K562 (cell line): ENCODE results near the gene DGAT2. TPM values are rescaled to one million over a fixed set of nuclear protein-coding genes. Genes with fewer than 3 reads are reported as not detected.

ENCODE experiments used
- ATAC-seq: fragments of 200-7000 bp; cut with Tn5 transposase; 3 replicates; pipeline ENCODE4 v1.9.1; 2020; ENCODE audit warnings: moderate library complexity
- BruUV-seq: library from RNA; stranded (reverse); fragments of 400-500 nt; replicated peaks from 2 replicates; lab custom pipeline; 2021; lab: Mats Ljungman, UMichigan
- CTCF ChIA-PET: fragments of 300-600 bp; formaldehyde crosslinking; extraction: SDS; loops from one replicate; lab custom pipeline; 2021; ENCODE audit warnings: low intra/inter-chr PET ratio; lab: Yijun Ruan, JAX
- POLR2A ChIA-PET: fragments of 300-600, 350-650 bp; sonication (Branson Sonifier 250); formaldehyde crosslinking; extraction: SDS; loops from one replicate; lab custom pipeline; 2021; ENCODE audit warnings: antibody characterized with exemption, inconsistent platforms; lab: Yijun Ruan, JAX
- DNase-seq, 4 experiments: peaks; one replicate each; pipeline versions ENCODE4 v3.0.0 to v3.0.0-alpha.2; 2011 to 2018; ENCODE audit warnings: low spot score in 3 of 4, mixed read lengths in 3 of 4; ENCODE audit errors: extremely low read depth in 1 of 4
- FAIRE-seq: peaks from 2 replicates; lab custom pipeline; 2011; peaks lifted over from hg19 to GRCh38; lab: Jason Lieb, UNC
- H2AFZ ChIP-seq: 2 replicates; pipeline ENCODE4 v1.6.0; 2011; ENCODE audit warnings: low read depth, low read length, control low read depth, inconsistent platforms
- H3K27ac ChIP-seq: fragments of 200-600 bp; 3 replicates; pipeline ENCODE4 v1.8.0; 2011; ENCODE audit warnings: low read depth, mild to moderate bottlenecking, control low read depth, inconsistent platforms, low read length, moderate library complexity, mixed read lengths; ENCODE audit errors: extremely low read depth
- H3K27me3 ChIP-seq, 2 experiments: fragments of 300-600 bp in 1 of 2; 2 replicates in 1 of 2; 3 replicates in 1 of 2; pipeline versions ENCODE4 v1.6.0 to v1.8.0; 2011; ENCODE audit warnings: inconsistent platforms in 2 of 2, low read length in 2 of 2, mild to moderate bottlenecking in 1 of 2, mixed read lengths in 1 of 2, moderate library complexity in 1 of 2; ENCODE audit not compliant: control insufficient read depth in 2 of 2, insufficient read depth in 2 of 2
- H3K36me3 ChIP-seq: fragments of 300-600 bp; 3 replicates; pipeline ENCODE4 v1.8.0; 2011; ENCODE audit warnings: mild to moderate bottlenecking, low read length, inconsistent platforms; ENCODE audit not compliant: control insufficient read depth, insufficient read depth
- H3K4me1 ChIP-seq, 2 experiments: fragments of 200-600 bp in 1 of 2; replicated peaks in 1 of 2; 2 replicates in 1 of 2; 3 replicates in 1 of 2; pipeline versions ENCODE4 v1.5.1 to v1.8.0; 2011; ENCODE audit warnings: inconsistent platforms in 2 of 2, low read length in 2 of 2, mild to moderate bottlenecking in 1 of 2, mixed read lengths in 1 of 2, moderate library complexity in 1 of 2; ENCODE audit not compliant: control insufficient read depth in 2 of 2, insufficient read depth in 2 of 2
- H3K4me2 ChIP-seq: 2 replicates; pipeline ENCODE4 v1.6.1; 2011; ENCODE audit warnings: low read length, control low read depth, inconsistent platforms, mixed read lengths; ENCODE audit not compliant: insufficient read depth
- H3K4me3 ChIP-seq: fragments of 200-600 bp; sonication (generic), shearing (Covaris generic); 2 replicates; pipeline ENCODE4 v1.5.1; 2016; ENCODE audit warnings: control low read depth, inconsistent platforms
- H3K79me2 ChIP-seq: fragments of 200-600 bp; 3 replicates; pipeline ENCODE4 v1.8.0; 2011; ENCODE audit warnings: low read length, inconsistent platforms; ENCODE audit not compliant: control insufficient read depth, insufficient read depth
- H3K9ac ChIP-seq, 2 experiments: 2 replicates each; pipeline versions ENCODE4 v1.6.0 to v1.6.1; 2011; ENCODE audit warnings: low read depth in 2 of 2, low read length in 2 of 2, control low read depth in 1 of 2, inconsistent platforms in 1 of 2, mild to moderate bottlenecking in 1 of 2, mixed read lengths in 1 of 2; ENCODE audit not compliant: insufficient read depth in 1 of 2
- H3K9me1 ChIP-seq: one replicate; pipeline ENCODE4 v1.6.0; 2011; ENCODE audit warnings: inconsistent platforms, mild to moderate bottlenecking, low read length, moderate library complexity; ENCODE audit not compliant: control insufficient read depth, insufficient read depth
- H3K9me3 ChIP-seq: replicated peaks from 2 replicates; pipeline ENCODE4 v1.5.1; 2011; ENCODE audit warnings: low read depth, low read length, inconsistent platforms; ENCODE audit not compliant: control insufficient read depth, insufficient read depth
- H4K20me1 ChIP-seq: replicated peaks from 2 replicates; pipeline ENCODE4 v1.6.1; 2011; ENCODE audit warnings: low read length, inconsistent platforms, mixed read lengths; ENCODE audit not compliant: control insufficient read depth, insufficient read depth
- DDX20 ChIP-seq: fragments of 450-650 bp; IDR thresholded peaks from 2 replicates; pipeline ENCODE4 v1.6.1; 2016; ENCODE audit warnings: missing genetic modification characterization, low read depth, mild to moderate bottlenecking, missing compliant biosample characterization, moderate library complexity
- FOXA3 ChIP-seq, 2 experiments: fragments of 450-650 bp in 1 of 2; sonication (generic) in 1 of 2; formaldehyde crosslinking; IDR thresholded peaks in 1 of 2; conservative IDR thresholded peaks in 1 of 2; 2 replicates each; pipeline versions ENCODE4 v1.4.0 to v1.8.0; 2020 to 2022; ENCODE audit warnings: mild to moderate bottlenecking in 2 of 2, missing genetic modification reagents in 1 of 2
- MBD2 ChIP-seq: sonication (generic); IDR thresholded peaks from 2 replicates; pipeline ENCODE4 v1.6.1; 2016; ENCODE audit warnings: low read depth, borderline replicate concordance
- SRSF1 ChIP-seq: fragments of 200-400 bp; formaldehyde crosslinking; IDR thresholded peaks from 2 replicates; pipeline ENCODE4 v1.6.1; 2017; ENCODE audit warnings: mild to moderate bottlenecking, low read depth, low read length, moderate library complexity
- SRSF7 ChIP-seq: fragments of 200-400 bp; formaldehyde crosslinking; optimal IDR thresholded peaks from 2 replicates; pipeline ENCODE3; 2017; ENCODE audit warnings: mild to moderate bottlenecking, low read depth, low read length
- SRSF9 ChIP-seq: fragments of 200-400 bp; formaldehyde crosslinking; IDR thresholded peaks from 2 replicates; pipeline ENCODE4 v1.6.1; 2017; ENCODE audit warnings: low read depth, low read length, borderline replicate concordance
- TFAM ChIP-seq: fragments of 250-450 bp; sonication (Bioruptor Pico); conservative IDR thresholded peaks from 2 replicates; pipeline ENCODE4 v1.5.0; 2021; ENCODE audit warnings: mild to moderate bottlenecking, moderate library complexity
- ZNF121 ChIP-seq: sonication (generic); formaldehyde crosslinking; conservative IDR thresholded peaks from 2 replicates; pipeline ENCODE4 v1.8.0; 2022; ENCODE audit warnings: missing genetic modification reagents
- ZNF224 ChIP-seq: sonication (generic); formaldehyde crosslinking; IDR thresholded peaks from 2 replicates; pipeline ENCODE4 v1.8.0; 2022; ENCODE audit warnings: mild to moderate bottlenecking, missing genetic modification reagents
- ZNF324 ChIP-seq: fragments of 250-450 bp; sonication (Bioruptor Pico); IDR thresholded peaks from 2 replicates; pipeline ENCODE4 v1.4.0; 2020; ENCODE audit warnings: mild to moderate bottlenecking
- ZNF436 ChIP-seq: fragments of 250-450, 450-650 bp; sonication (Bioruptor Pico); formaldehyde crosslinking; IDR thresholded peaks from 2 replicates; pipeline ENCODE4 v1.7.0; 2020; ENCODE audit warnings: mild to moderate bottlenecking
- ZNF583 ChIP-seq: fragments of 250-450 bp; sonication (Bioruptor Pico); IDR thresholded peaks from 2 replicates; pipeline ENCODE4 v1.4.0; 2020
- WGBS: fragments of 100-300 bp; shearing (Covaris generic); methylation state at CpG from one replicate; pipeline ENCODE4 v1.1.6; 2016; ENCODE audit warnings: low coverage, mixed read lengths; ENCODE audit not compliant: insufficient coverage; ENCODE audit errors: missing lambda C conversion rate; 5-methylcytosine and 5-hydroxymethylcytosine counted together
- in situ Hi-C: fragments of 300-500 bp; cut with MboI; formaldehyde crosslinking; loops from 4 replicates; pipeline ENCODE4 v1.15.0; 2018; ENCODE audit warnings: inconsistent platforms, mixed read lengths
- intact Hi-C: fragments of 100-400 bp; cut with micrococcal nuclease; formaldehyde crosslinking; loops from 2 replicates; pipeline ENCODE4 v1.14.2; 2022
- polyA plus RNA-seq, 8 experiments: library from polyadenylated mRNA; depleted of rRNA in 4 of 8; stranded (reverse) in 5 of 8; unstranded in 3 of 8; fragments of >200 nt; fragmentation: Nextera tagmentation in 2 of 8; fragmentation: Illumina TruSeq in 1 of 8; extraction: Ambion mirVana in 2 of 8; extraction: Trizol in 1 of 8; gene quantifications; 2 replicates each; pipeline versions ENCODE4 v1.2.1 to v1.2.3, GENCODE V29; 2011 to 2014; ENCODE audit warnings: inconsistent platforms in 1 of 8, missing spikeins in 1 of 8
- total RNA-seq, 7 experiments: library from RNA; depleted of rRNA in 6 of 7; stranded (reverse); fragments of >200 nt in 6 of 7; fragmentation: Illumina TruSeq in 2 of 7; extraction: Trizol in 2 of 7; gene quantifications; 2 replicates each; pipeline versions ENCODE4 v1.2.1 to v1.2.3, GENCODE V29; 2011 to 2021; ENCODE audit warnings: low replicate concordance in 1 of 7
- TF ChIP-seq, protein P1 (sequence below), 2 experiments: fragments of 450-650 bp in 1 of 2; IDR thresholded peaks; 2 replicates each; pipeline ENCODE4 v1.6.1; 2011 to 2017; ENCODE audit warnings: low read depth in 2 of 2, antibody characterized with exemption in 1 of 2, borderline replicate concordance in 1 of 2, low read length in 1 of 2, mild to moderate bottlenecking in 1 of 2, mixed read lengths in 1 of 2; ENCODE audit not compliant: control insufficient read depth in 1 of 2
- TF ChIP-seq, protein P2 (sequence below): sonication (generic); formaldehyde crosslinking; IDR thresholded peaks from 2 replicates; pipeline ENCODE4 v1.8.1; 2023; ENCODE audit warnings: mild to moderate bottlenecking, missing genetic modification reagents

Gene DGAT2
- total and polyA plus RNA-seq, 9 of the 15 experiments (the other 6 are each of a cell fraction or from before 2014, with no cell fraction given) = 0.68 to 2.8 (median 1.8) TPM

DNA sequence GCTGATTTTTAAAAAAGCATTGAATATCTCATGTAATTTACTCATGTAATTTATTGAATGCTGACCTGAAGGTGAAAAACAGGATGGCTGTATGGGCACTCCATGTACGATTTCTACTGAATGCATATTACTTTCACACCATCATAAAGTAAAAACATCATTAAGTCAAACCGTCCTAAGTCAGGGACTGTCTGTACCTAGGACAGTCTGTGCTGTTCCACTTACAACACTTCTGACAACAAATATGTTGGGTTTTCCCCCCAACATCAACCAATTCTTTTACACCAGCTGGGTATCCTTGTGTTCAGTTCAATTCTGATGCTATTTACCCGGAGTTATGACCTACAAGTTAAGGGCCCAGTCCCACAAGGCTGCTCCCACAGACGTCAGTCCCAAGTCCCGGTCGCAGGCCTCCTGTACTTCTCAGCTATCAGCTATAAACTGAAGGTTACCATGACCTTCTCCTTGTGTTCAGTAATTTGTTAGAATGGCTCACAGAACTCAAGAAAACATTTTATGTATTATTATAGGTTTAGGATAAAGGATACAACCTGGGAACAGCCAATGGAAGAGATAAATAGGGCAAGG, 63.4 kb downstream of the DGAT2 start (continued):
- TF ChIP-seq, protein P1, sequence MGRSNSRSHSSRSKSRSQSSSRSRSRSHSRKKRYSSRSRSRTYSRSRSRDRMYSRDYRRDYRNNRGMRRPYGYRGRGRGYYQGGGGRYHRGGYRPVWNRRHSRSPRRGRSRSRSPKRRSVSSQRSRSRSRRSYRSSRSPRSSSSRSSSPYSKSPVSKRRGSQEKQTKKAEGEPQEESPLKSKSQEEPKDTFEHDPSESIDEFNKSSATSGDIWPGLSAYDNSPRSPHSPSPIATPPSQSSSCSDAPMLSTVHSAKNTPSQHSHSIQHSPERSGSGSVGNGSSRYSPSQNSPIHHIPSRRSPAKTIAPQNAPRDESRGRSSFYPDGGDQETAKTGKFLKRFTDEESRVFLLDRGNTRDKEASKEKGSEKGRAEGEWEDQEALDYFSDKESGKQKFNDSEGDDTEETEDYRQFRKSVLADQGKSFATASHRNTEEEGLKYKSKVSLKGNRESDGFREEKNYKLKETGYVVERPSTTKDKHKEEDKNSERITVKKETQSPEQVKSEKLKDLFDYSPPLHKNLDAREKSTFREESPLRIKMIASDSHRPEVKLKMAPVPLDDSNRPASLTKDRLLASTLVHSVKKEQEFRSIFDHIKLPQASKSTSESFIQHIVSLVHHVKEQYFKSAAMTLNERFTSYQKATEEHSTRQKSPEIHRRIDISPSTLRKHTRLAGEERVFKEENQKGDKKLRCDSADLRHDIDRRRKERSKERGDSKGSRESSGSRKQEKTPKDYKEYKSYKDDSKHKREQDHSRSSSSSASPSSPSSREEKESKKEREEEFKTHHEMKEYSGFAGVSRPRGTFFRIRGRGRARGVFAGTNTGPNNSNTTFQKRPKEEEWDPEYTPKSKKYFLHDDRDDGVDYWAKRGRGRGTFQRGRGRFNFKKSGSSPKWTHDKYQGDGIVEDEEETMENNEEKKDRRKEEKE (IDR thresholded peaks at IDR 0.05; ENCODE audit: borderline replicate concordance in 1 of 2, control insufficient read depth in 1 of 2, low read depth in 2 of 2, low read length in 1 of 2) = no peak
- TF ChIP-seq ZNF224 (CRISPR knock-in tag) = no peak
- TF ChIP-seq SRSF7 = no peak
- TF ChIP-seq TFAM (CRISPR knock-in tag) = no peak
- TF ChIP-seq SRSF1 = no peak
- no peak for TF ChIP-seq ZNF324 (CRISPR knock-in tag)
- TF ChIP-seq MBD2 = no peak
- TF ChIP-seq, all 486 proteins: peak for 0

DNA sequence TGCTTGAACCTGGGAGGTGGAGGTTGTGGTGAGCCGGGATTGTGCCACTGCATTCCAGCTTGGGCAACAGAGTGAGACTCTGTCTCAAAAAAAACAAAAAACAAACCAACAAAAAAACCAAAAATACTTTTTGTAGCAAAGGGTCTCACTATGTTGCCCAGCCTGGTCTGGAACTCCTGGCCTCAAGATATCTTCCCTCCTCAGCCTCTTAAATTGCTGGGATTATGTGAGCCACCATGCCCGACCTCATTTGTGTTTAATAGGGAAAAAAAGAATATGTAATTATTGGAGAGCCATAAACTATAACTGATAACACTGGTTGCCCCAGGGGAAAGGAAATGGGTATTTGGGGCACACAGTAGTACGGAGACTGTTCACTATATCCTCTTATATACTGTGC, 66.2 kb downstream of the DGAT2 start:
- POLR2A ChIA-PET = no interaction called here
- FAIRE-seq (no peak), DNase-seq (no peak), ATAC-seq (no peak)
- 60% methylated on average over 2 of the region's 3 CpGs for WGBS
- intact Hi-C loops (no loop called here), in situ Hi-C loops (no loop called here)
- BruUV-seq = no TSS peak
- CTCF ChIA-PET = interaction anchor here (0.7 kb wide), 1 partner anchor 132 kb away, joined by 4 read pairs; no protein-coding TSS in a partner anchor
- H3K9ac ChIP-seq = no peak overlapping the region
- no peaks in the 10 kb centered on the region for H3K9me1 ChIP-seq
- no peaks in the 10 kb centered on the region for H4K20me1 ChIP-seq
- H3K4me3 ChIP-seq = no peak overlapping the region
- no peak overlapping the region for H2AFZ ChIP-seq
- H3K27ac ChIP-seq = no peak overlapping the region
- no peaks in the 10 kb centered on the region for H3K4me1 ChIP-seq
- H3K9me3 ChIP-seq = no peaks in the 10 kb centered on the region
- no peak overlapping the region for H3K4me2 ChIP-seq
- H3K27me3 ChIP-seq = no peaks in the 10 kb centered on the region
- TF ChIP-seq, protein P2, sequence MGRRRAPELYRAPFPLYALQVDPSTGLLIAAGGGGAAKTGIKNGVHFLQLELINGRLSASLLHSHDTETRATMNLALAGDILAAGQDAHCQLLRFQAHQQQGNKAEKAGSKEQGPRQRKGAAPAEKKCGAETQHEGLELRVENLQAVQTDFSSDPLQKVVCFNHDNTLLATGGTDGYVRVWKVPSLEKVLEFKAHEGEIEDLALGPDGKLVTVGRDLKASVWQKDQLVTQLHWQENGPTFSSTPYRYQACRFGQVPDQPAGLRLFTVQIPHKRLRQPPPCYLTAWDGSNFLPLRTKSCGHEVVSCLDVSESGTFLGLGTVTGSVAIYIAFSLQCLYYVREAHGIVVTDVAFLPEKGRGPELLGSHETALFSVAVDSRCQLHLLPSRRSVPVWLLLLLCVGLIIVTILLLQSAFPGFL = no peak
- TF ChIP-seq ZNF436 (CRISPR knock-in tag) (no peak), DDX20 (tag) (no peak), SRSF9 (no peak), FOXA3 (CRISPR knock-in tag; conservative IDR thresholded peaks at IDR 0.05 in 1 of 2, IDR thresholded peaks at IDR 0.05 in 1 of 2) (no peak), ZNF121 (CRISPR knock-in tag) (peak; percentile 59; the same call in 1 of the 2 replicates), ZNF583 (CRISPR knock-in tag) (no peak)
- H3K36me3 ChIP-seq = peaks cover 4% of the 10 kb centered on the region
- H3K79me2 ChIP-seq = peaks cover 11% of the 10 kb centered on the region; the same call in 1 of the 3 replicates
